HCT116 (cell line): ENCODE data around the gene SEMA3E. TPM values are rescaled to one million over a fixed set of nuclear protein-coding genes. Genes with fewer than 3 reads are reported as not detected.

Experiments used
- ATAC-seq: fragments of 200-7000 bp; cut with Tn5 transposase; 2 replicates; pipeline ENCODE4 v1.9.1; 2020; ENCODE audit warnings: mild to moderate bottlenecking, moderate library complexity
- BruUV-seq: library from RNA; stranded (reverse); fragments of 400-500 nt; replicated peaks from 2 replicates; lab custom pipeline; 2021; lab: Mats Ljungman, UMichigan
- CTCF ChIA-PET: fragments of 300-600 bp; sonication (Branson Sonifier 250); formaldehyde crosslinking; loops from one replicate; lab custom pipeline; 2021; ENCODE audit warnings: antibody characterized with exemption; lab: Charles Lee
- POLR2A ChIA-PET: fragments of 300-600, 350-600 bp; sonication (Branson Sonifier 250); formaldehyde crosslinking; loops from one replicate; lab custom pipeline; 2021; ENCODE audit warnings: antibody characterized with exemption; lab: Charles Lee
- RAD21 ChIA-PET, 2 experiments: fragments of 300-600 bp; sonication (Branson Sonifier 250); formaldehyde crosslinking; loops; one replicate each; lab custom pipeline; 2023; ENCODE audit warnings: low total read pairs in 2 of 2; ENCODE audit not compliant: uncharacterized antibody in 2 of 2, unreplicated experiment in 2 of 2, low non-redundant PET in 1 of 2; lab: Charles Lee
- DNase-seq: peaks from one replicate; pipeline ENCODE4 v3.0.0-alpha.2; 2010; ENCODE audit warnings: low read depth, low spot score
- H2AFZ ChIP-seq: fragments of 200-600 bp; shearing (Covaris generic), sonication (generic); 2 replicates; pipeline ENCODE4 v1.6.1; 2017; ENCODE audit warnings: low read depth, mixed run types, mixed read lengths, antibody characterized with exemption, low read length; ENCODE audit not compliant: poor library complexity, severe bottlenecking
- H3K27ac ChIP-seq: 2 replicates; pipeline ENCODE4 v1.5.1; 2012; ENCODE audit warnings: low read depth, low read length
- H3K27me3 ChIP-seq: fragments of 200-600 bp; sonication (generic); 2 replicates; pipeline ENCODE4 v1.6.1; 2016; ENCODE audit warnings: mixed run types, low read length, mixed read lengths; ENCODE audit not compliant: insufficient read depth
- H3K36me3 ChIP-seq, 2 experiments: fragments of 200-500 bp in 1 of 2; fragments of 200-600 bp in 1 of 2; sonication (Bioruptor generic) in 1 of 2; sonication (generic) in 1 of 2; 2 replicates each; pipeline versions ENCODE4 v1.5.1 to v1.6.1; 2014 to 2016; ENCODE audit warnings: low read length in 2 of 2, inconsistent platforms in 1 of 2, mixed read lengths in 1 of 2, mixed run types in 1 of 2; ENCODE audit not compliant: insufficient read depth in 2 of 2, control insufficient read depth in 1 of 2
- H3K4me1 ChIP-seq, 2 experiments: fragments of 200-600 bp in 1 of 2; sonication (generic) in 1 of 2; 2 replicates each; pipeline versions ENCODE4 v1.5.1 to v1.6.1; 2012 to 2017; ENCODE audit warnings: low read length in 2 of 2, inconsistent platforms in 1 of 2, mild to moderate bottlenecking in 1 of 2, mixed read lengths in 1 of 2, mixed run types in 1 of 2, moderate library complexity in 1 of 2; ENCODE audit not compliant: insufficient read depth in 2 of 2, control insufficient read depth in 1 of 2
- H3K4me2 ChIP-seq: fragments of 200-600 bp; sonication (generic); 2 replicates; pipeline ENCODE4 v1.6.1; 2017; ENCODE audit warnings: mixed run types, low read length, mixed read lengths
- H3K4me3 ChIP-seq, 2 experiments: fragments of 200-600 bp in 1 of 2; sonication (generic) in 1 of 2; replicated peaks in 1 of 2; 2 replicates each; pipeline ENCODE4 v1.5.1; 2011 to 2016; ENCODE audit warnings: low read length in 2 of 2, control low read depth in 1 of 2, low read depth in 1 of 2, mild to moderate bottlenecking in 1 of 2, mixed read lengths in 1 of 2, mixed run types in 1 of 2
- H3K79me2 ChIP-seq: fragments of 200-600 bp; sonication (generic); 2 replicates; pipeline ENCODE4 v1.6.1; 2017; ENCODE audit warnings: mild to moderate bottlenecking, mixed run types, low read length, moderate library complexity, mixed read lengths; ENCODE audit not compliant: insufficient read depth
- H3K9ac ChIP-seq: fragments of 200-600 bp; sonication (generic); 2 replicates; pipeline ENCODE4 v1.6.1; 2016; ENCODE audit warnings: low read length, mixed read lengths
- H3K9me2 ChIP-seq: fragments of 200-600 bp; sonication (generic), shearing (Covaris generic); 2 replicates; pipeline ENCODE4 v1.6.1; 2017; ENCODE audit warnings: mixed run types, mild to moderate bottlenecking, moderate library complexity; ENCODE audit not compliant: insufficient read depth
- H3K9me3 ChIP-seq, 2 experiments: fragments of 200-500 bp in 1 of 2; fragments of 200-600 bp in 1 of 2; sonication (Bioruptor generic) in 1 of 2; sonication (generic) in 1 of 2; 2 replicates each; pipeline ENCODE4 v1.6.1; 2014 to 2017; ENCODE audit warnings: low read length in 2 of 2, mixed read lengths in 2 of 2, inconsistent platforms in 1 of 2, low read depth in 1 of 2, mild to moderate bottlenecking in 1 of 2, mixed run types in 1 of 2, moderate library complexity in 1 of 2; ENCODE audit not compliant: control insufficient read depth in 1 of 2, insufficient read depth in 1 of 2
- H4K20me1 ChIP-seq: fragments of 200-600 bp; sonication (generic), shearing (Covaris generic); 2 replicates; pipeline ENCODE4 v1.6.1; 2017; ENCODE audit warnings: mixed run types, mild to moderate bottlenecking, moderate library complexity; ENCODE audit not compliant: insufficient read depth
- CBX3 ChIP-seq: IDR thresholded peaks from 2 replicates; pipeline ENCODE4 v1.6.1; 2012; ENCODE audit warnings: low read depth
- CEBPB ChIP-seq: IDR thresholded peaks from 2 replicates; pipeline ENCODE4 v1.6.1; 2012; ENCODE audit warnings: low read depth
- EZH2phosphoT487 ChIP-seq: fragments of 200-600 bp; IDR thresholded peaks from 2 replicates; pipeline ENCODE4 v1.6.1; 2018; ENCODE audit warnings: antibody characterized with exemption, borderline replicate concordance
- JUND ChIP-seq: IDR thresholded peaks from 2 replicates; pipeline ENCODE4 v1.6.1; 2012
- POLR2A ChIP-seq: IDR thresholded peaks from 2 replicates; pipeline ENCODE4 v1.7.0; 2011; ENCODE audit warnings: borderline replicate concordance; ENCODE audit not compliant: insufficient read depth, insufficient read length; ENCODE audit errors: extremely low read depth
- RAD21 ChIP-seq: IDR thresholded peaks from 2 replicates; pipeline ENCODE4 v1.6.1; 2012; ENCODE audit warnings: low read depth, mild to moderate bottlenecking
- REST ChIP-seq: IDR thresholded peaks from 2 replicates; pipeline ENCODE4 v1.6.1; 2012; ENCODE audit warnings: low read depth
- SIN3A ChIP-seq: IDR thresholded peaks from 2 replicates; pipeline ENCODE4 v1.6.1; 2012; ENCODE audit warnings: low read depth
- TCF7L2 ChIP-seq: IDR thresholded peaks from 2 replicates; pipeline ENCODE4 v1.7.0; 2011; ENCODE audit warnings: borderline replicate concordance, inconsistent platforms; ENCODE audit not compliant: insufficient read depth, insufficient read length; ENCODE audit errors: extremely low read depth
- YY1 ChIP-seq: IDR thresholded peaks from 2 replicates; pipeline ENCODE4 v1.6.1; 2011; ENCODE audit warnings: low read length, low read depth, moderate library complexity, mild to moderate bottlenecking; ENCODE audit not compliant: insufficient replicate concordance; ENCODE audit errors: extremely low read depth
- ZFX ChIP-seq: fragments of 450-650 bp; IDR thresholded peaks from 2 replicates; pipeline ENCODE4 v1.6.1; 2017
- intact Hi-C: fragments of 100-400 bp; cut with micrococcal nuclease; formaldehyde crosslinking; loops from 2 replicates; pipeline ENCODE4 v1.10.0; 2022
- total RNA-seq: library from RNA; stranded (reverse); gene quantifications from one replicate; pipeline ENCODE4 v1.2.1, GENCODE V29; 2021; ENCODE audit not compliant: unreplicated experiment

SEMA3E gene
- total RNA-seq, 1 experiment from 2014 or later = 1.6 TPM

GRCh38 chr7:83672157-83672556 is 23.2 kb upstream of the SEMA3E start (continued):
- TF ChIP-seq REST = no peak
- no peak for TF ChIP-seq ZFX

DNA sequence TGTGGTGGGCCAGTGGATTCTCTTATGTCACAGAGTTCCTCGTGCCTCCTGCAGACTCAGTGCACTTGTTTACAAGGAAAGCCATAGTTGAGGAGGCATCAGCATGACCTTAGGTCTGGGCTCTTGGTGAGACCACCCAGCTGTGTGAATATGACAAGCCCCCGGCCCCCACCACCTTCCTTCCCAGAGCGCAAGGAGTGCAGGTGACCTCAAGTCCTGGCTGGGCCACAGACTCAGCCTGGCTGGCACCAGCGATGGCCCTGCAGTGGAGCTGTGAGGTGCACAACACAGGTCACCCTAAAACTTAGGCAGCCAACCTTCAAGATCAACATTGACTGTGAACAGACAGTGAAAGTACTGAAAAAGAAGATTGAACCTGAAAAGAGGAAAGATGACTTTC is 14.2 kb upstream of the SEMA3E start:
- DNase-seq (no peak), ATAC-seq (no peak)
- H3K79me2 ChIP-seq = no peaks in the 10 kb centered on the region
- no peaks in the 10 kb centered on the region for H4K20me1 ChIP-seq
- ChIA-PET CTCF (no interaction called here), RAD21 (no interaction called here), POLR2A (no interaction called here)
- H3K4me1 ChIP-seq = no peaks in the 10 kb centered on the region
- intact Hi-C loops = no loop called here
- no peak for TF ChIP-seq RAD21
- TF ChIP-seq JUND = no peak
- no peak for TF ChIP-seq SIN3A
- TF ChIP-seq YY1 = no peak
- TF ChIP-seq EZH2phosphoT487 = no peak
- TF ChIP-seq CBX3 = no peak
- no peak for TF ChIP-seq TCF7L2
- TF ChIP-seq CEBPB = no peak
- TF ChIP-seq POLR2A = no peak
- H3K9ac ChIP-seq = no peak overlapping the region
- no TSS peak for BruUV-seq
- H3K9me3 ChIP-seq = no peaks in the 10 kb centered on the region
- no peak overlapping the region for H3K4me2 ChIP-seq
- H3K27ac ChIP-seq = no peak overlapping the region
- no peaks in the 10 kb centered on the region for H3K36me3 ChIP-seq
- H2AFZ ChIP-seq = no peak overlapping the region
- H3K27me3 ChIP-seq = no peaks in the 10 kb centered on the region
- H3K9me2 ChIP-seq = no peaks in the 10 kb centered on the region
- H3K4me3 ChIP-seq = no peak overlapping the region
